HL-60 (cell line): ENCODE results near the gene ZNF341.

Experiments used
- DNase-seq, 2 experiments: peaks; one replicate each; pipeline ENCODE4 v3.0.0-alpha.2; 2010 to 2020; ENCODE audit warnings: low read depth in 1 of 2, low spot score in 1 of 2
- H3K27ac ChIP-seq: fragments of 250-450 bp; sonication (Bioruptor Pico); replicated peaks from 2 replicates; pipeline ENCODE4 v1.5.1; 2020; ENCODE audit warnings: mild to moderate bottlenecking, moderate library complexity
- H3K27me3 ChIP-seq: fragments of 250-450 bp; sonication (Bioruptor Pico); 2 replicates; pipeline ENCODE4 v1.5.1; 2021; ENCODE audit warnings: mild to moderate bottlenecking, moderate library complexity; ENCODE audit not compliant: insufficient read depth, poor library complexity, severe bottlenecking
- H3K4me3 ChIP-seq: replicated peaks from 2 replicates; pipeline ENCODE4 v1.5.1; 2011; ENCODE audit warnings: mild to moderate bottlenecking, control low read depth, low read length; ENCODE audit not compliant: insufficient read depth
- CTCF ChIP-seq: IDR thresholded peaks from one replicate; pipeline ENCODE4 v1.5.1; 2011; ENCODE audit warnings: low read length, control low read depth, inconsistent platforms; ENCODE audit not compliant: insufficient read depth
- GABPA ChIP-seq: IDR thresholded peaks from 2 replicates; pipeline ENCODE4 v1.6.1; 2012; ENCODE audit warnings: low read depth
- POLR2AphosphoS5 ChIP-seq: IDR thresholded peaks from 2 replicates; pipeline ENCODE4 v1.6.1; 2012; ENCODE audit warnings: low read depth
- SPI1 ChIP-seq: IDR thresholded peaks from 2 replicates; pipeline ENCODE4 v1.6.1; 2012; ENCODE audit warnings: low read depth, mild to moderate bottlenecking, borderline replicate concordance
- TF ChIP-seq, protein P1 (sequence below): IDR thresholded peaks from 2 replicates; pipeline ENCODE4 v1.6.1; 2012; ENCODE audit warnings: low read depth; ENCODE audit not compliant: insufficient replicate concordance

Gene ZNF341

DNA sequence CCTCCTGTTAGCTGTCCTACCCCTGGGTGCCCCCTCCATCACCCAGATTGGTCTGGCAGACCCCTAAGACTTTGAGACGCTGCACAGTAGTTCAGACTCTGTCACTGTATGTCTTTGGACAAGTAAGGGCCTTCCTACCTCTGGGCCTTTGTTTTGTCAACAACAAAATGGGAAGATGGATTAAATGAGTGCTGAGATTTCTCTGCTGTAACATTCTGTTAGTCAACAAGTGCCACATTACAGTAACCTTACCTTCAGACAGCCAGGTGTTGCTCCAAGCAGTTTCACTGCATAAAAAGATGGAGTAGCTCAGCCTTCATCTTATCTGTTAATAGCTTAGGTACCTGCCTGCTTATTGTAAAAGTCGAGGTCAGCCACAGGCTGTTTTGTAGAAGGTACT is 95.3 kb downstream of the ZNF341 start:
- Histone ChIP-seq H3K27me3 (no peaks in the 10 kb centered on the region), H3K4me3 (no peak overlapping the region), H3K27ac (no peak overlapping the region)
- DNase-seq = no peak
- no peak for TF ChIP-seq CTCF
- TF ChIP-seq GABPA = no peak
- TF ChIP-seq, protein P1, sequence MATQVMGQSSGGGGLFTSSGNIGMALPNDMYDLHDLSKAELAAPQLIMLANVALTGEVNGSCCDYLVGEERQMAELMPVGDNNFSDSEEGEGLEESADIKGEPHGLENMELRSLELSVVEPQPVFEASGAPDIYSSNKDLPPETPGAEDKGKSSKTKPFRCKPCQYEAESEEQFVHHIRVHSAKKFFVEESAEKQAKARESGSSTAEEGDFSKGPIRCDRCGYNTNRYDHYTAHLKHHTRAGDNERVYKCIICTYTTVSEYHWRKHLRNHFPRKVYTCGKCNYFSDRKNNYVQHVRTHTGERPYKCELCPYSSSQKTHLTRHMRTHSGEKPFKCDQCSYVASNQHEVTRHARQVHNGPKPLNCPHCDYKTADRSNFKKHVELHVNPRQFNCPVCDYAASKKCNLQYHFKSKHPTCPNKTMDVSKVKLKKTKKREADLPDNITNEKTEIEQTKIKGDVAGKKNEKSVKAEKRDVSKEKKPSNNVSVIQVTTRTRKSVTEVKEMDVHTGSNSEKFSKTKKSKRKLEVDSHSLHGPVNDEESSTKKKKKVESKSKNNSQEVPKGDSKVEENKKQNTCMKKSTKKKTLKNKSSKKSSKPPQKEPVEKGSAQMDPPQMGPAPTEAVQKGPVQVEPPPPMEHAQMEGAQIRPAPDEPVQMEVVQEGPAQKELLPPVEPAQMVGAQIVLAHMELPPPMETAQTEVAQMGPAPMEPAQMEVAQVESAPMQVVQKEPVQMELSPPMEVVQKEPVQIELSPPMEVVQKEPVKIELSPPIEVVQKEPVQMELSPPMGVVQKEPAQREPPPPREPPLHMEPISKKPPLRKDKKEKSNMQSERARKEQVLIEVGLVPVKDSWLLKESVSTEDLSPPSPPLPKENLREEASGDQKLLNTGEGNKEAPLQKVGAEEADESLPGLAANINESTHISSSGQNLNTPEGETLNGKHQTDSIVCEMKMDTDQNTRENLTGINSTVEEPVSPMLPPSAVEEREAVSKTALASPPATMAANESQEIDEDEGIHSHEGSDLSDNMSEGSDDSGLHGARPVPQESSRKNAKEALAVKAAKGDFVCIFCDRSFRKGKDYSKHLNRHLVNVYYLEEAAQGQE = no peak

GRCh38 chr20:33827634-33828325 is 96.0 kb downstream of the ZNF341 start:
- Histone ChIP-seq H3K27ac (no peak overlapping the region), H3K27me3 (no peaks in the 10 kb centered on the region), H3K4me3 (no peak overlapping the region)
- peak in 1 of 2 experiments; percentile 27 for DNase-seq
- TF ChIP-seq SPI1 (0 out of 2 replicates have a peak, but pooled peaks have one; percentile 13), GABPA (no peak)

DNA sequence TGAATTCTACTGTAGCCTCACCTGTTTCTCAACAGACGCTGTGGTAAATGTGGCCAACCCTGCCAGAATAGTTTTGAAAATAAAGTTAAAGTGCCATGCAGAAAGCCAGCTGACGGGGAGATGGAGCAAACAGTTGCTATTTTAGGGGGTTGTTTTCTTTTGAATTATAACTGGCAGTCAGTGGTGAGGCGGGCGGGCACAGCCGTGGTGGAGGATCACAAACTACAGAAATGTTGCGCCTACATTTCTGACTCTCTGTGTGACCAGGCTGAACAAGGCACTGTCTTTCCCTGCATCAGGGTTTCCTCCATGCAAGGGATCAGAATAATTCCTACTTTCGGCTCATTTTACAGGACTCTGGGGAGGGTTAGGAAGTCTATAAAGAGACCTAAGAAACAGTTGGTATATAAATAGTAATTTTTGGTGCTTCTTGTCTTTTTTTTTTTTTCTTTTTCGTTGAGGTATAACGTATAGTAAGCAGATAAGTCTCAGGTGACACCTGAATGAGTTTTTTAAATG is 96.6 kb downstream of the ZNF341 start:
- no peaks in the 10 kb centered on the region for H3K27me3 ChIP-seq
- TF ChIP-seq SPI1 (no peak), POLR2AphosphoS5 (no peak), GABPA (no peak), CTCF (no peak)
- TF ChIP-seq, protein P1 = no peak
- H3K27ac ChIP-seq = no peak overlapping the region
- no peak overlapping the region for H3K4me3 ChIP-seq
- no peak for DNase-seq

GRCh38 chr20:33828967-33829560 is 97.3 kb downstream of the ZNF341 start:
- Histone ChIP-seq H3K4me3 (no peak overlapping the region), H3K27me3 (no peaks in the 10 kb centered on the region), H3K27ac (no peak overlapping the region)
- TF ChIP-seq SPI1 = no peak
- no peak for DNase-seq

DNA sequence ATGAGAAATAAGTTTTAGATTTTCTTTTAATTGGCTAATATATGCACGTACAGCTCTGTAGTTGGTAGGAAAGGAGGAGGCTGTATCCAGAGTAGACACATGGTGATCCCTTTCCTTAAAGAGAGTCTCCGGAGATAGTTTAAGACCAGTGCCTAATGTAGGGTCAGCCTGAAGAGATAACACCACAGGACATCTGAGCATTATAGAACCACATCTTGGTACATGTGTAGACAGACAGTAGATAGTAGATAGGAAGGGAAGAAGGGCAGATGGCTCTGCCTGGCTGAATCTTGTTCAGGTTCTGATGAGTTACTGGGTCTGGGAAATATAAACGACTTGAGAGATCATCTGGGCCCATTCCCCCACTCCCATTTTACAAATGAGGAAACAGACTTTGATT is 97.8 kb downstream of the ZNF341 start:
- H3K27me3 ChIP-seq = no peaks in the 10 kb centered on the region
- no peak overlapping the region for H3K4me3 ChIP-seq
- H3K27ac ChIP-seq = no peak overlapping the region
- TF ChIP-seq SPI1 (no peak), CTCF (no peak), POLR2AphosphoS5 (no peak), GABPA (no peak)
- TF ChIP-seq, protein P1 = no peak
- DNase-seq = no peak
